Measurements from ENCODE around the gene GLMP. TPM values are rescaled to one million over a fixed set of nuclear protein-coding genes. Genes with fewer than 3 reads are reported as not detected.

The GLMP gene
- total and polyA plus RNA-seq, 2 donors (not counting 3 experiments of a cell fraction or from before 2014, with no cell fraction given): 84.3 to 109 TPM

- CTCF ChIA-PET: interaction anchor here (0.7 to 0.8 kb wide), 2 partner anchors 35 to 91 kb away, joined by 3 read pairs; partner anchors contain the start of gene SMG5
- H3K79me2 ChIP-seq (ENCODE audit: control insufficient read depth, insufficient read depth, low read length): peaks cover 2% of the 10 kb centered on the region
- no peak overlapping the region for H3K4me3 ChIP-seq (replicated peaks in 1 of 3; ENCODE audit: insufficient read depth in 1 of 3, low read depth in 1 of 3, low read length in 3 of 3)
- H4K20me1 ChIP-seq (replicated peaks; ENCODE audit: control insufficient read depth, extremely low read depth, insufficient read depth, low read length): no peaks in the 10 kb centered on the region
- H3K36me3 ChIP-seq (ENCODE audit: control insufficient read depth in 2 of 2, extremely low read depth in 1 of 2, insufficient read depth in 2 of 2, low read length in 2 of 2): peaks cover 52 to 60% of the 10 kb centered on the region in 2 experiments
- BruUV-seq (replicated peaks): no TSS peak
- H2AFZ ChIP-seq (ENCODE audit: low read depth, low read length): no peak overlapping the region
- H3K4me1 ChIP-seq (ENCODE audit: control insufficient read depth, extremely low read depth, insufficient read depth, low read length): peaks cover 2% of the 10 kb centered on the region
- no peaks in the 10 kb centered on the region for H3K9me1 ChIP-seq (replicated peaks; ENCODE audit: control insufficient read depth, extremely low read depth, insufficient read depth, low read length)
- H3K27ac ChIP-seq (ENCODE audit: insufficient read depth, low read depth, low read length): no peak overlapping the region
- no peak overlapping the region for H3K4me2 ChIP-seq (ENCODE audit: insufficient read depth, low read length)
- DNase-seq (ENCODE audit: low read depth, low spot score) (no peak), FAIRE-seq (no peak)
- dilution Hi-C loops (cut with MboI; ENCODE audit: extremely low pct_ligation_motif_present, low sequenced_read_pairs) (no loop called here), intact Hi-C loops (cut with micrococcal nuclease) (no loop called here)
- no peaks in the 10 kb centered on the region for H3K9me3 ChIP-seq (replicated peaks; ENCODE audit: control insufficient read depth, insufficient read depth, low read length)
- TF ChIP-seq FOS (IDR thresholded peaks at IDR 0.05; ENCODE audit: borderline replicate concordance, insufficient read depth, low read length) (no peak), JUN (IDR thresholded peaks at IDR 0.05; ENCODE audit: borderline replicate concordance, insufficient read depth, insufficient read length, low read depth) (no peak), MAX (IDR thresholded peaks at IDR 0.05; ENCODE audit: insufficient read depth, insufficient read length) (no peak), POLR2A (IDR thresholded peaks at IDR 0.05; ENCODE audit: low read depth, low read length) (no peak), POLR2AphosphoS5 (IDR thresholded peaks at IDR 0.05; ENCODE audit: insufficient read depth, low read depth, low read length) (no peak), EZH2 (IDR thresholded peaks at IDR 0.05; ENCODE audit: borderline replicate concordance, low read depth, low read length, severe bottlenecking) (no peak), GATA2 (IDR thresholded peaks at IDR 0.05; ENCODE audit: insufficient read depth, insufficient read length, low read depth, low read length) (no peak), MYC (IDR thresholded peaks at IDR 0.05; ENCODE audit: low read depth, low read length) (no peak), CTCF (IDR thresholded peaks at IDR 0.05; ENCODE audit: extremely low read depth in 1 of 2, insufficient read depth in 1 of 2, low read depth in 1 of 2, low read length in 2 of 2) (no peak)
- H3K27me3 ChIP-seq (ENCODE audit: control insufficient read depth in 2 of 2, insufficient read depth in 2 of 2, low read length in 2 of 2): no peaks in the 10 kb centered on the region
- H3K9ac ChIP-seq (replicated peaks; ENCODE audit: extremely low read depth, insufficient read depth, low read length): no peak overlapping the region
- POLR2A ChIA-PET: interaction anchor here (0.6 kb wide), 1 partner anchor 34 kb away, joined by 4 read pairs; no protein-coding TSS in a partner anchor
Observed at GRCh38 chr1:156316909-156317308, 21.4 kb upstream of the GLMP start.

Data from endothelial cell of umbilical vein (primary cell).